IPS DF 4.7 (cell line): Measurements from ENCODE around the gene TMEM221.

Experiments used
- DNase-seq: peaks from one replicate; pipeline ENCODE4 v3.0.0-alpha.2; 2013; ENCODE audit warnings: low spot score; ENCODE audit errors: extremely low read depth

The TMEM221 gene

DNA sequence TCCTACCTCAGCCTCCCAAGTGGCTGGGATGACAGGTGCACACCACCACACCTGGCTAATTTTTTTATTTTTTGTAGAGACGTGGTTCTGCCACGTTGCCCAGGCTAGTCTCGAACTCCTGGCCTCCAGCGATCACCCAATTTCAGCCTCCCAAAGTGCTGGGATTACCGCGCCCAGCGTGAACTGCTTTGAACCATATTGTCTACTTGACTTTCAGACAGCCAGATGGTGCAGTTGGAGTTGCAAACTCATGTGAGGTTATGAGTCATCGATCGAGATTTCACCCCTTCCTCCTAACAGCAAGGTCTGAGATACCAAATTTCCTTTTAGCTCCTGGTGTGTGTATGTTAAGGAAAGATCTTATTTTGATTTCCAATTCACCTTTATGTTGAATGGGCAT is 24.6 kb upstream of the TMEM221 start:
- no peak for DNase-seq

DNA sequence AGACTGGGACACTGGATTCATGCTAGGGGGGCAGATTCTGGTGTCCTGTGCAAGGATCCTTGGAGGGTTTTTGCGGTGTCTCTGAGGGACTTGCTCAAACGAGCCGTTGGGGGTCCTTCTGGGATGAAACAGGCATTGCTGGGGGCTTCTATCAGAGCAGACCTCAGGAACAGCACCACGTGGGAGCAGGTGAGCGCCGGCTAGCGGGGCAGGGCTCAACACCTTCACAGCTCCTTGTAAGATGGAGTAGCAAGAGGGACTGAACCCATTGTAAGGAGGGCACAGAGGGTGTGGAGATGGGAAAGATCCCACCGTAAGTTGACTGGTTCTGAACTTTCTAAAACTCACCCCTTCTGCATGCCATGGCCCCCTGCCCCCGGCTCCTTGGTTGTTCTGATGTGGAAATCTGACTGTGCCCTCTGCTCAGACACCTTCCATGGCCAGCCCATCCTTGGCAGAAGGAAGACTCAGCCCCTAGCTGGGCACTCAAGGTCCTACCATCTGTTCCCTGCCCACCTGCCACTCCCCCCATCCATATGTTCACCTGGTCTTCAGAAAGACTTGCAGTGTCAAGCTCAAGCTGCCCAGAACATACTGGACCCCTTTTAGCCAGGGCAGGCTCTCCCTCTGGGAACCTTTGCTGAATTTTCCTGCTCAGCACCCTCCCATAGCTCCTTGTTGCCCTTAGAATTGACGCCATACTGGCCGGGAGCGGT is 23.1 kb upstream of the TMEM221 start:
- no peak for DNase-seq

DNA sequence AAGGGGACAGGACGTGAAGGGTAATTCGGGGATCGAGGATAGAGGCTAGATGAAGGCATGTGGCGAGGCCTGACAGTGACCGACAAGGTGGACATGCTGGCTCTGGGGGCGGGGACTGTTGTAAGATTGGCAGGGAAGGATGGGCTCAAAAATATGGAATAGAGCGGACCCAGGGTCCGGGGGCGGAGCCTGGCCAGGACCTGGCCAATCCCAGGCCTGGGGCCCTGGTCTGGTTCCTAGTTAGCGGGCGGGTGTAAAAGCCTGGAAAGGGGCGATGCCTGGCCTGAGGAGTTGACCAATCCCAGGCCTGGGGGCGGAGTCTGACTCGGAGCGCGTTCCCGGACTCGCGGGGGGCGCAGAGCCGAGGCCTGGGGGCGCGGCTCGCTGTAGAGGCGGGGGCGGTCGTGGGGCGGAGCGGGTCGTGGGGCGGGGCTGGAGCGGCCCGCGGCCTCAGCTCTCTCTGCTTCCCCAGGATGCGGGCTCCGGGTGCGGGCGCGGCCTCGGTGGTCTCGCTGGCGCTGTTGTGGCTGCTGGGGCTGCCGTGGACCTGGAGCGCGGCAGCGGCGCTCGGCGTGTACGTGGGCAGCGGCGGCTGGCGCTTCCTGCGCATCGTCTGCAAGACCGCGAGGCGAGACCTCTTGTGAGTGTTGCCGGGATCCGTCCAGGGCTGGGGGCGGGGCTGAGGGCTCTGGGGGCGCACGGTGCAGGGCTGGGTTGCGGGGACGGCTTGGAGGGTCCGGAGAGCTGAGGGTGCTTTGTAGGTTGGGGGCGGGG is 21.8 kb upstream of the TMEM221 start, which contains the start of gene SLC27A1:
SLC27A1 (plus strand) TSS at position 457 of the 774 bp plus-strand sequence; CDS start at position 474, 17 bp downstream.
- DNase-seq, result no peak

DNA sequence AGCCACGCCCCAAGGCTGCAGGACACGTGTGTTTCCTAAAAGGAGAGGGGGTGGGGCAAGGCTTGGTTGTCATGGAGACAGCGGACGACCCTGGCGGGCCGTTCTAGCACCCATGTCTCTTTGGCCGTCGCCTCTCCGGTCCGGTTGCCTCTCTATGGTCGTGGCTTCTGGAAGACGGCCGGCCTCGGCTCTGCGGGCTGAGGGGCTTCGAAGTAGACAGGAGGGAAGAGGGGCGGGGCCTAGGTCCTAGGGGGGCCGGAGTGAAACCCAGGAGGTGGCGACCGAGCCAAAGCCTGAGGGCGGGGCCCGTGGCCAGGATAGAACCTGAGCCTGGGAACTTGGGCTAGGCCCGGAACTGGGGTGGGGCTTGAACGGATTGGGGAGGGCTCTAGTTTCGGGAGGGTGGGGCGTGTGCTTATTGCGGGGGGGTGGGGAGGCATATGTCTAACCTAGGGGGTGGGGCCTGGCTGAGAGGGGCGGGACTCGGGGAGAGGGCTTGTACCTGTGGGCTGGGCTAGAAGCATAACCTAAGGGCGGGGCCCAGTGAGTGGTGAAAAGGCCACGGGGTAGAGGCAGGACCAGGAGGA is 21.1 kb upstream of the TMEM221 start:
- DNase-seq, result no peak

DNA sequence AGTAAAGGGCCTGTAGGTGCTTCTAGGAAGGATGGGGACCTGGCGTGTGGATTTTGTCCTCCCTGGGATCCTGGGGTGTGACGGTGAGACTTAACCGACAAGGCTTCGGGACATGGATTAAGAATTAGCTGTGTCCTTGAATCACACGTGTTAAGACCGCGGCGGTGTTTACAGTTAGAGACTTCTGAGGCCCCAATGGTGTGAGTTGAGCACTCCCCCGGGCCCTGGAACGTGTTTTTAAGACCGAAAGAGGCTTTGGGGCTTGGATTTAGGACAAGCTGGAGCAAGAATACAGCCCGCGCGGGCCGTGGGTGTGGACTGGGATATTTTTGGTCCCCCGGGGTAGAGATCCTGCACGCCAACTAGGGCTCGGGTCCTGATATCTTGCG is 20.6 kb upstream of the TMEM221 start:
- no peak for DNase-seq

DNA sequence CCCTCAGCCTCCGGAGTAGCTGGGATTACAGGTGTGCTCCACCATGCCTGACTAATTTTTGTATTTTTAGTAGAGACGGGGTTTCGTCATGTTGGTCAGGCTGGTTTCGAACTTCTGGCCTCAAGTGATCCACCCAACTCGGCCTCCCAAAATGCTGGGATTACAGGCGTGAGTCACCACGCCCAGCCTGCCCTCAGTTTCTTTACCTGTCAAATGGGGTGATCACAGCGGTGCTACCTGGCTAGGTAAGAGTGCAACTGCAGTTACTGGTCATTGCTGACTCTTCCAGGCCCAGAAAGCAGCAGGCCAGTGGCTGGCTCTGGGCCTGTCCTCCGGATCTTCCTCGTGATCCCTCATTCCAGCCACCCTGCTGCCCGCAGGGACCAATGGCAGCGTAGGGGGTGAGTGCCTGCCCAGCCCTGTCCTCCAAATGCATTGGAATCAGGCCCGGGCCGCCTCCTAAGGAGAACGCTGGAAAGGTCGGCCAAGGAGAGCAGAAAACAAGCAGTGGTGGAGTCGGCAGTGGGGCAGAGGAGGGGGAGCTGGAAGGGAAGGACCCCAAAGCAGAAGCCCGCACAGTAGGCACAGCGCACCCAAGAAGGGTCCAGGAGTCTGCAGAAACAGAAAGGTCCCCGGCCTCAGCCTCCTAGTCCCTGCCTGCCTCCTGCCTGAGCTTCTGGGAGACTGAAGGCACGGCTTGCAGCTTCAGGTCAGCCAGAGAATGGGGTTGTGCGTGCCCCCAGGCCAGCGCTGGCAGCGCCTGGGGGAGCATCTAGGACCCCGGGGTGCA is 20.0 kb upstream of the TMEM221 start:
- no peak for DNase-seq

DNA sequence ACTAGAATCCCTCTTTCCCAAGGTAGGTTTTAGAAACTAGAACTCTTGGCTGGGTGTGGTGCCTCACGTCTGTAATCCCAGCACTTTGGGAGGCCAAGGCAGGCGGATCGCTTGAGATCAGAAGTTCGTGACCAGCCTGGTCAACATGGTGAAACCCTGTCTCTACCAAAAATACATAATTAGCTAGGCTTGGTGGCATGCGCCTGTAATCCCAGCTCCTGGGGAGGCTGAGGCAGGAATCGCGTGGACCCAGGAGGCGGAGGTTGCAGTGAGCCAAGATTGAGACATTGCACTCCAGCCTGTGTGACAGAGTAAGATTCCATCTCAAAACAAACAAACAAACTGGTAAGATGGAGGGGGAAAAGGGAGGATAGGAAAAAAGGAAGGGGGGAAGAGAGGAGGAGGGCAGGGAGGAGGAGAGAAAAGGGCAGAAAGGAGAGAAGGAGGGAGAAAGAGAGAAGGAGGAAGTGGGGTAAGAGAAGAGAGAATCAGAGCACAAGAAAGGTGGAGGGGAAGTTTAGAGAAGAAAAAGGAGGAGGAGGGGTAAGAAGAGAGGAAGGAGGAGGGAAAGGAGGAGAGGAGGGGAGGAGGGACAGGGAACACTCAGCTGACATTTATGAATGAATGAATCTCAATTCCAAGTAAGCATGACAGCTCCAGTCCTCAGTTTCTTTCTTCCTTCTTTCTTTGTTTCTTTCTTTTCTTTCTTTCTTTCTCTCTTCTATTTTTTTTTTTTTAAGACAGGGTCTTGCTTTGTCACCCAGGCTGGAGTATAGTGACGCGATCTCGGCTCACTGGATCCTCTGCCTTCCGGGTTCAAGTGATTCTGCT is 19.2 kb upstream of the TMEM221 start:
- no peak for DNase-seq

DNA sequence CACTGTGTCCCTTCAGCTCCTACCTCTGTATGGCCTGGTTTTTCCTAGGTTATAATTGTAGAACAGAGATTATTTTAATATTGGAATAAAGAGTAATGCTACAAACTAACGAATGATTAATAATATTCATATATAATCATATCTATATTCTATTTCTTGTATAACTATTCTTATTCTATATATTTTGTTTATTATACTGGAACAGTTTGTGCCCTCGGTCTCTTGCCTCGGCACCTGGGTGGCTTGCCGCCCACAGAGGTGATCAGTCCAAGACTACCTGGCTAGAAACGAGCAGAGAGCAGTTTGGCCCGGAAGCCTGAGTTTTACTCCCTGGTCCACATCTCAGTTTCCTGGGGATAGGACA is 18.0 kb upstream of the TMEM221 start:
- DNase-seq, result no peak

DNA sequence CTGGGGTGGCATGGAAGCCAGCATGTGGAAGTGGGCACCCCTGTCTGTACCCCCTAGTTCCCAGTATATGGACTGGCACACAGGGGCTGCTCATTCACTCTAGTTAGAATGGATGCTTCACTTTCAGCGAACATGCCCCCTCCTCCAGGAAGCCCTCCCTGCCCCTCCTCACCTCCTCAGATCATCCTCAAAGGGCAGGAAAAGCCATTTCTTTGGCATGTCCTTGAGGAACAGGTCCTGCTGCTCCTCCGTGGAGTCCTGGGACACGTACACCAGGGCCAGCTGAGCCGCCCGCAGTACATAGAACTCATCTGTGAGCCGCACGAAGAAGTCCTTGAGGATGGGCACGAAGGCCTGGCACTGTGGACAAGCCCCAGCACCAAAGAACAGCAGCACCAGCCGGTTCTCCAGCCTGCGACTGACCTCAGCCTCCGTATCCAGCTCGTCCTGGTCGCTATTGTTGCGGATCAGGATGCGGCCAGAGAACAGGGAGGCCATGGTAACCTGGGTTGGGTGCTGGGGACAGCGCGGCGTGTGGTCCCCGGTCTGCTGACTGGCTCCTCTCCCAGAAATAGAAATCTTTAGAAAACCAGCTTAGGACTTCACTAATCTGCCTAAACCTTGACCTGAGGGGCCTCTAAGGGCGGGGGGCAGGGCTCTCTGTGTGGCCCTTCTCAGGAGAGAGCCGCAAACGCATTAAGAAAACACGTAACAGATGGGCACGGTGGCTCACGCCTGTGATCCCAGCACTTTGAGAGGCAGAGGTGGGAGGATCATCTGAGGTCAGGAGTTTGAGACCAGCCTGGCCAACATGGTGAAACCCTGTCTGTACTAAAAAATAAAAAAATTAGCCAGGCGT is 12.1 kb upstream of the TMEM221 start, which contains the start of gene NXNL1:
NXNL1 (minus strand) TSS at position 555 of the 859 bp plus-strand sequence; CDS start at position 498, 57 bp downstream.
- no peak for DNase-seq

DNA sequence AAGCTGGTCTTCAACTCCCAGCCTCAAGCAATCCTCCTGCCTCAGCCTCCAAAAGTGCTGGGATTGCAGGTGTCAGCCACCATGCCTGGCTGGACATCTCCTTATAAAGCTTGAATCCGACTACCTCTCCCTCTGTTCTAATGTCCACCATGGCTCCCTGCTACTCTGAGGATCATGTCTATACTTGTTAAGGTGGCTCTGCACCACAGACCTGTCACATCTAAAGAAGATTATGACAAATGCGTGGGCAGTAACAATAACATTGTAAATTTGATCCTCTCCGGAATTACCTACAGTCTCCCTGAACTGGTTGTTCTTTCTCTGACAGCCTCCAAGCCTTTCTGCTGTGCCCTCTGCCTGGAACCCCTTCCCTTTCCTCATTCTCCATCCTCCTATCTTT is 10.5 kb upstream of the TMEM221 start:
- DNase-seq, result no peak

DNA sequence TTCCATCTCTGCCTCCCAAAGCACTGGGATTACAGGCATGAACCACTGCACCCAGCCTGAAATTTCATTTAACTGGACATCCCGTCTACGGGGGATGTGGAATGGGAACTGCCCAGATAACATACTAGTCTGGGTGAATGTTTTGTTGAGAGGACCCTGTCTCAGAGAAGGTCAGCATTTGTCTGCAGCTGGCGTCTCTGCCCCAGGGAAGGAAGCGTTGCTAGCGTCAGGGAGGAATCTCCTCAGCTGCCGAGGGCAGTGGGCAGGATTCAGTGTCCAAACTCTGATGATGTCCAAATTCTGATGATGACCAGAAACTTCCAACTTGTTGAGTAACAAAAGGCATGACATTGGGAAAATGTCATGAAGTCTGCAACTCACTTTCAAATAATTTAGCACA is 9.1 kb upstream of the TMEM221 start:
- no peak for DNase-seq

DNA sequence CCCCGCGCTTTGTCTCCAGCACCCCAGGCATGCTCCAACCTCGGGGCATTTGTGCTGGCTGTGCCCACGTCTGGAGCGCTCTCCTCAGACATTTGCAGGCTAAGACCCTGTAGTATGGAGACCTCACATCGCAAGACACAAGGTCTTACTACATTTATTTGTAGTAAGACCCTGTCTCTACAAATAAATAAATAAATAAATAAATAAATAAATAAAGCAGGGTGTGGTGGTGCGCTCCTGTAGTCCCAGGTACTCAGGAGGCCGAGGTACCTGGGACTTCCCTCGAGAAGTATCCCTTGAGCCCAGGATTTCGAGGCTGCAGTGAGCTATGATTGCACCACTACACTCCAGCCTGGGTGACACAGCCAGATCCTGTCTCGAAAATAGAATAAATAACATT is 7.7 kb upstream of the TMEM221 start:
- no peak for DNase-seq

DNA sequence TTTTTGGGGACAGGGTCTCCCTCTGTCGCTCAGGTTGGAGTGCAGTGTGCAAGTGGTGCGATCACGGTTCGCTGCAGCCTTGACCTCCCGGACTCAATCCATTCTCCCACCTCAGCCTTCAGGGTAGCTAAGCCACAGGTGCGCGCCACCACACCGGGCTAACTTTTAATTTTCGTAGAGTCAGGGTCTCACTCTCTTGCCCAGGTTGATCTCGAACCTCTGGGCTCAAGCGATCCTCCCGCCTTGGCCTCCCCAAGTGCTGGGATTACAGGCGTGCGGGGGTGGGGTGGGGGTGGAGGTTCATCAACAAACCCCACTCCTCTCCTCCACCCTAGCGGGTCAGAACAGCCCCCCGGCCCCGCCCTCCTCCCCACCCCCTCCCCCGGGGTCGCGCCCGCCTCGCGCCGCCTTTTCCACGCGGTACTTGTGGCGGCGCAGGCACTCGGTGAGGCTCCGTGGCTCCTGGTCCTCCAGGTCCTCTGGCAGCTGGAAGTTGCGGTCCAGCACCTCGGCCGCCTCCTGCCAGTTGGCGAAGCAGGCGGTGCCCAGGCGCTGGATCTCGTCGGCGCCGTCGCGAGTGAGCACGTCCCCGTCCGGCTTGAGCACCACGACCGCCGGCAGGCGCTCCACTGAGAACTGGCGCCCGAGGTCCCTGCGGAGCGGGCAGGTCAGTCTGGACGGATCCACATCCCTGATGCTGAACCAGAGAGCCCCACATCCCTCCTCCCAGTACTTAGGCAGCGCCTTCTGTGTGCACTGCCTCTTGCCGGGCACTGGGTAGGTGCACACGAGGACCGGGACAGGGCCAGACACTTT is 7.0 kb upstream of the TMEM221 start:
- DNase-seq, result no peak

DNA sequence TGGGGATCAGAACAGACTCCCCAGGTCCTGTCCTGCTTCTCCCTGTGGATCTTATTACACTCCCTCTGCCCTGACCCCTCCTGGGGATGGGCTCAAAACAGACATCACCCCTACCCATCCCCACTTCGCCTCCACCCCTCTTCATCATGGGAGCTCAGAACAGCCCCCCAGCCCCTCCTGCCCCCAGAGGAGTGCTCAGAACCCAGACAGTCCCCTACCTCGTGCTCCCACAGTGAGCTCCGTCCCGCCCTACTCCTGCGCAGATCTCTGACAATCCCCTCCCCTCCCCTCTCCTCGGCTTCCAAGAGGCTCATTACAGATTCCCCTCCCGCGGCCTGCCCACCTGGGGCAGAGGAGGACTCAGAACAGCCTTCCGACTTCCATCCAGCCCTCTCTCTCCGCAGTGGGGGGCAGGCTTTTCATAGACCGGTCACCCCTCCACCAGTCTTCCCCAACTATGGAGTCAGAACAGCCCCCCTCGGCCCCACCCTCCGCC is 6.2 kb upstream of the TMEM221 start:
- DNase-seq, result no peak

DNA sequence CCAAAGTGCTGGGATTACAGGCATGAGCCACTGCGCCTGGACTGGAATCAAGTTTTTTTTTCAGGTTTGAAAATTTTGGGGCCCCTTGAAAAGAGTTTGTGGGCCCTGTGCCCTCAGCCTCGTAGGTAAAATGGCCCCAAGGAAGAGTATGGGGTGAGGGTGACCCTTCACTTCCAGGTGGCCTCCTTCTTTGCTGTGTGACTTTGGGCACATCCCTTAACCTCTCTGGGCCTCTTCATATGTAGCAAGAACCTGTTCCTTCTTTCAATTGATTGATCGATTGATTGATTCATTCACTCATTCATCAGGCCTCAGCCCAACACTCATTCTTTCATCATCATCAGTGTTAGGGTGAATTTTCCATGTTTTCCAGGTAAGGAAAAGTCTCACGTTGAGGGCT is 3.4 kb upstream of the TMEM221 start:
- no peak for DNase-seq

DNA sequence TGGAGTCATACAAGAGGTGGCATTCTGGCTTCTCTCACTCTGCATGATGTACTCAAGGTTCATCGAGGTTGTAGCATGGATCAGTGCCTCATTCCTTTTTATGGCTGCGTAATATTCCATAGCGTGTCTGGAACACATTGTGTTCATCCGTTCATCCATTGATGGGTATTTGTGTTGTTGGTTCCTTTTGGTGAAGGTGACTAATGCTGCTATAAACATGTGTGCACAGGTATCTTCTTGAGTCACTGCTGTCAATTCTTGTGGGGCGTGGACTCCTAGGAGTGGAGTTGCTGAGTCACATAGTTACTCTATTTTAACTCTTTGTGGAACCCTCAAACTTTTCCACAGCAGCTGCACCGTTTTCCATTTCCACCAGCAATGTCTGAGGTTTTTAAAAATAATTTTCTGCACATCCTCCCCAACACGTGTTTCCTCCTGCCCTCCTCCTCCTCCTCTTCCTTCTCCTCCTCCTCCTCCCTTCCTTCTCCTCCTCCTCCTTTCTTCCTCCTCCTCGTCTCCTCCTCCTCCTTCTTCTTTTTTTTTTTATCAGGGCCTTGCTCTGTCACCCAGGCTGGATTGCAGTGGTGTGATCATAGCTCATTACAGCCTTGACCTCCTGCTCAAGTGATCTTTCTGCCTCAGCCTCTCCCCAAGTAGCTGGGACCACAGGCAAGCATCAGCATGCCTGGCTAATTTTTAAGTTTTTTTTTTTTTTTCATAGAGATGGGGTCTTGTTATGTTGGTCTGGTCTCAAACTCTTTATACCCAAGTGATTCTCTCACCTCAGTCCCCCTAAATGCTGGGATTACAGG is 2.0 kb upstream of the TMEM221 start:
- no peak for DNase-seq

DNA sequence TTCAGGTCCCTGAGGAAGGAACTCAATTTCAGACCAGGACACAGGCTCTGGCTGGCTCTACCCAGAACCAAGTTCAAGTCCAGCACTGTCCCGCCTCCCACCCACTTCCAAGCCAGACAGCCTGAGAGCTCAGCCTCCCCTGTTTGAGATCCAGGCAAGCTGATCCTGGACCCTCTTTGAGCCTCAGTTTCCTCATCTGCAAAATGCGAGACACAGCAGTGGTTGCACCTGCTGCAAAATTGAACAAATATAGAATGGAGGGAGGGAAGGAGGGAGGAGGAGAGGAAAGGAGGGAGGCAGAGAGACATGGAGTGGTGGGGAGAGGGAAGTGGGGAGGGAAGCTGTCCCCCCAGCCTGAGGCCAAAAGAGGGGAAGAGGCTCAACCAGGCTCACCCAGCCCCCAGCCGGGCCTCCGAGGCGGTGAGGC is 751 bp downstream of the TMEM221 start:
- DNase-seq, result no peak
